SK-N-SH (cell line): ENCODE measurements around the gene C21orf91. TPM values are rescaled to one million over a fixed set of nuclear protein-coding genes. Genes with fewer than 3 reads are reported as not detected.
A peak's percentile ranks its signal among the peaks of the same experiment; 100 is the strongest.

Experiments
- CHD2 ChIP-seq: fragments of 150-350 bp; IDR thresholded peaks from 2 replicates; pipeline ENCODE4 v1.6.1; 2018; ENCODE audit warnings: low read length; ENCODE audit not compliant: partially characterized antibody
- ELF1 ChIP-seq: IDR thresholded peaks from 2 replicates; pipeline ENCODE4 v1.4.0; 2012
- EZH2phosphoT487 ChIP-seq: fragments of 200-600 bp; sonication (generic); IDR thresholded peaks from 2 replicates; pipeline ENCODE4 v1.6.1; 2017; ENCODE audit warnings: low read depth, mixed run types, mild to moderate bottlenecking, antibody characterized with exemption, moderate library complexity, borderline replicate concordance
- FOSL2 ChIP-seq: IDR thresholded peaks from 2 replicates; pipeline ENCODE4 v1.4.0; 2012; ENCODE audit warnings: low read depth, mild to moderate bottlenecking, moderate library complexity, borderline replicate concordance
- FOXM1 ChIP-seq: IDR thresholded peaks from 2 replicates; pipeline ENCODE4 v1.4.0; 2012; ENCODE audit warnings: low read depth, mild to moderate bottlenecking
- GABPA ChIP-seq: IDR thresholded peaks from 2 replicates; pipeline ENCODE4 v1.4.0; 2012; ENCODE audit warnings: low read depth, mild to moderate bottlenecking
- GATA2 ChIP-seq: sonication (generic); formaldehyde crosslinking; IDR thresholded peaks from 2 replicates; pipeline ENCODE4 v1.5.0; 2020; ENCODE audit warnings: mild to moderate bottlenecking, missing genetic modification reagents
- MAX ChIP-seq: IDR thresholded peaks from 2 replicates; pipeline ENCODE4 v1.4.0; 2012; ENCODE audit warnings: low read depth
- MXI1 ChIP-seq: IDR thresholded peaks from 2 replicates; pipeline ENCODE4 v1.6.1; 2012; ENCODE audit warnings: mild to moderate bottlenecking, low read depth, low read length, improper control_type of control experiment
- NRF1 ChIP-seq: IDR thresholded peaks from 2 replicates; pipeline ENCODE4 v1.6.1; 2012; ENCODE audit warnings: low read depth, mild to moderate bottlenecking, low read length
- PBX3 ChIP-seq: IDR thresholded peaks from 2 replicates; pipeline ENCODE4; 2012
- POLR2AphosphoS5 ChIP-seq: IDR thresholded peaks from 2 replicates; pipeline ENCODE4 v1.6.1; 2012; ENCODE audit warnings: low read depth, low read length
- RAD21 ChIP-seq: IDR thresholded peaks from 2 replicates; pipeline ENCODE4 v1.6.1; 2012; ENCODE audit warnings: mild to moderate bottlenecking, low read length
- RCOR1 ChIP-seq: fragments of 150-350 bp; IDR thresholded peaks from 2 replicates; pipeline ENCODE4 v1.6.1; 2017; ENCODE audit warnings: antibody characterized with exemption, low read length
- REST ChIP-seq: IDR thresholded peaks from 2 replicates; pipeline ENCODE4 v1.6.1; 2012; ENCODE audit warnings: mild to moderate bottlenecking, low read depth, low read length, moderate library complexity
- RXRA ChIP-seq: IDR thresholded peaks from 2 replicates; pipeline ENCODE4 v1.4.0; 2012; ENCODE audit warnings: low read depth, mild to moderate bottlenecking, borderline replicate concordance
- SIN3A ChIP-seq: IDR thresholded peaks from 2 replicates; pipeline ENCODE4 v1.6.1; 2012; ENCODE audit warnings: low read depth, mild to moderate bottlenecking, low read length, moderate library complexity, borderline replicate concordance
- TAF1 ChIP-seq: IDR thresholded peaks from 2 replicates; pipeline ENCODE4 v1.6.1; 2012; ENCODE audit warnings: low read depth, mild to moderate bottlenecking, low read length, moderate library complexity, borderline replicate concordance
- TEAD4 ChIP-seq: IDR thresholded peaks from 2 replicates; pipeline ENCODE4 v1.4.0; 2012; ENCODE audit warnings: mild to moderate bottlenecking, borderline replicate concordance; ENCODE audit not compliant: insufficient read depth
- YY1 ChIP-seq: IDR thresholded peaks from 2 replicates; pipeline ENCODE4 v1.4.0; 2012; ENCODE audit warnings: low read depth, mild to moderate bottlenecking
- polyA plus RNA-seq, 3 experiments: library from polyadenylated mRNA; depleted of rRNA; stranded (reverse); fragments of >200 nt; gene quantifications; 2 replicates each; pipeline ENCODE4 v1.2.3, GENCODE V29; 2012
- TF ChIP-seq, protein P1 (sequence below): IDR thresholded peaks from 2 replicates; pipeline ENCODE4 v1.4.0; 2012; ENCODE audit warnings: low read depth, borderline replicate concordance
- TF ChIP-seq, protein P2 (sequence below): fragments of 150-350 bp; IDR thresholded peaks from 2 replicates; pipeline ENCODE4 v1.6.1; 2017; ENCODE audit warnings: antibody characterized with exemption, low read length, low read depth, borderline replicate concordance

C21orf91 gene
- polyA plus RNA-seq, 1 of the 3 experiments (the other 2 are of a cell fraction) = 2.2 TPM

DNA sequence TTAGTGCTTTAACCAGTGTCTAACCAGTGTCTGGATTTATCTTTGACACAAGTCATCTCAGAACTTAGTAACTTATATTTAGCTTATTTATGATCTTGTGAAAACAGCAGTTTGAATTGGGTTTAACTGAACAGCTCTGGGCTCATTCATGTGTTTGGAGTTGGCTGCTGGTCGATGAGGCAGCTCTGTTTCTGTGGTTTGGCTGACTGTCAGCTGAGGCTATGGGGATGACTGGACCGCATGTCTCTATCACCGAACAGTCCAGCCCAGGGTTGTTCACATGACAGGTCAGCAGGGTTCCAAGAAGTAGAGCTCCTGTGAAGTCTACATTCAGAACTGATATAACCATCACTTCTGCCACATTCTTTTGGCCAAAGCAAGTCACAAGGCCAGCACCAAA lies 29.1 kb upstream of the C21orf91 start (continued):
- TF ChIP-seq EZH2phosphoT487 (no peak), RXRA (no peak), CHD2 (no peak), GATA2 (CRISPR knock-in tag) (no peak), RCOR1 (no peak), FOSL2 (peak; percentile 72), PBX3 (peak; percentile 76), REST (no peak), MAX (peak; percentile 72), RAD21 (no peak), TEAD4 (no peak), TAF1 (no peak), POLR2AphosphoS5 (no peak), SIN3A (no peak), MXI1 (no peak), FOXM1 (no peak), ELF1 (no peak), GABPA (no peak), NRF1 (no peak), YY1 (no peak)
- TF ChIP-seq, protein P1, sequence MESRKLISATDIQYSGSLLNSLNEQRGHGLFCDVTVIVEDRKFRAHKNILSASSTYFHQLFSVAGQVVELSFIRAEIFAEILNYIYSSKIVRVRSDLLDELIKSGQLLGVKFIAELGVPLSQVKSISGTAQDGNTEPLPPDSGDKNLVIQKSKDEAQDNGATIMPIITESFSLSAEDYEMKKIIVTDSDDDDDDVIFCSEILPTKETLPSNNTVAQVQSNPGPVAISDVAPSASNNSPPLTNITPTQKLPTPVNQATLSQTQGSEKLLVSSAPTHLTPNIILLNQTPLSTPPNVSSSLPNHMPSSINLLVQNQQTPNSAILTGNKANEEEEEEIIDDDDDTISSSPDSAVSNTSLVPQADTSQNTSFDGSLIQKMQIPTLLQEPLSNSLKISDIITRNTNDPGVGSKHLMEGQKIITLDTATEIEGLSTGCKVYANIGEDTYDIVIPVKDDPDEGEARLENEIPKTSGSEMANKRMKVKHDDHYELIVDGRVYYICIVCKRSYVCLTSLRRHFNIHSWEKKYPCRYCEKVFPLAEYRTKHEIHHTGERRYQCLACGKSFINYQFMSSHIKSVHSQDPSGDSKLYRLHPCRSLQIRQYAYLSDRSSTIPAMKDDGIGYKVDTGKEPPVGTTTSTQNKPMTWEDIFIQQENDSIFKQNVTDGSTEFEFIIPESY = no peak
- TF ChIP-seq, protein P2, sequence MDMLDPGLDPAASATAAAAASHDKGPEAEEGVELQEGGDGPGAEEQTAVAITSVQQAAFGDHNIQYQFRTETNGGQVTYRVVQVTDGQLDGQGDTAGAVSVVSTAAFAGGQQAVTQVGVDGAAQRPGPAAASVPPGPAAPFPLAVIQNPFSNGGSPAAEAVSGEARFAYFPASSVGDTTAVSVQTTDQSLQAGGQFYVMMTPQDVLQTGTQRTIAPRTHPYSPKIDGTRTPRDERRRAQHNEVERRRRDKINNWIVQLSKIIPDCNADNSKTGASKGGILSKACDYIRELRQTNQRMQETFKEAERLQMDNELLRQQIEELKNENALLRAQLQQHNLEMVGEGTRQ = no peak
